Cardiac muscle cell (in vitro differentiated cells and primary cell): ENCODE measurements around the gene INS. TPM values are rescaled to one million over a fixed set of nuclear protein-coding genes. Genes with fewer than 3 reads are reported as not detected.
A peak's percentile ranks its signal among the peaks of the same experiment; 100 is the strongest.
"Not testable (repeated sequence)": the region's sequence is repeated elsewhere in the genome, so short reads cannot be mapped to it uniquely, and the experiment has no call there.

Experiments used
- DNase-seq, 2 donors: peaks; one replicate each; pipeline versions ENCODE4 v3.0.0 to v3.0.0-alpha.2; 2010 to 2017; ENCODE audit warnings: low read depth in 1 of 2, low spot score in 1 of 2
- H3K27ac ChIP-seq: fragments of 200-600 bp; sonication (generic); 2 replicates; pipeline ENCODE4 v1.5.1; 2016
- H3K27me3 ChIP-seq: fragments of 200-600 bp; sonication (generic); 2 replicates; pipeline ENCODE4 v1.6.0; 2016; ENCODE audit warnings: control low read depth
- H3K36me3 ChIP-seq: fragments of 200-600 bp; sonication (generic); 2 replicates; pipeline ENCODE4 v1.5.1; 2016; ENCODE audit warnings: control low read depth
- H3K4me1 ChIP-seq: fragments of 200-600 bp; sonication (generic); 2 replicates; pipeline ENCODE4 v1.8.1; 2017; ENCODE audit warnings: low read depth, mild to moderate bottlenecking, mixed run types
- H3K4me3 ChIP-seq: fragments of 200-600 bp; sonication (generic); 2 replicates; pipeline ENCODE4 v1.5.1; 2016; ENCODE audit warnings: mild to moderate bottlenecking
- H3K9me3 ChIP-seq: fragments of 200-600 bp; sonication (generic); 2 replicates; pipeline ENCODE4 v1.5.1; 2017; ENCODE audit warnings: low read depth, mild to moderate bottlenecking, control low read depth
- CTCF ChIP-seq: IDR thresholded peaks from 2 replicates; pipeline ENCODE4 v1.5.1; 2012; ENCODE audit warnings: low read depth, mild to moderate bottlenecking, low read length
- polyA plus RNA-seq: library from polyadenylated mRNA; unstranded; fragments of >200 nt; fragmentation: Nextera tagmentation; extraction: Ambion mirVana; gene quantifications from 2 replicates; pipeline ENCODE4 v1.2.1, GENCODE V29; 2016
- total RNA-seq: library from RNA; depleted of rRNA; stranded (reverse); fragments of >200 nt; gene quantifications from 2 replicates; pipeline ENCODE4 v1.2.3, GENCODE V29; 2016

The INS gene
- total and polyA plus RNA-seq, 2 experiments from 2014 or later = not detected

- H3K9me3 ChIP-seq = no peaks in the 10 kb centered on the region
- no peaks in the 10 kb centered on the region for H3K36me3 ChIP-seq
- peaks cover 4% of the 10 kb centered on the region for H3K4me1 ChIP-seq
- H3K4me3 ChIP-seq = no peak overlapping the region
- H3K27me3 ChIP-seq = no peaks in the 10 kb centered on the region
- DNase-seq = no peak
- no peak for TF ChIP-seq CTCF
- no peak overlapping the region for H3K27ac ChIP-seq
Observed at GRCh38 chr11:2195756-2196088, 34.7 kb upstream of the INS start.

- H3K4me1 ChIP-seq = peaks cover 4% of the 10 kb centered on the region
- peak; percentile 94 for TF ChIP-seq CTCF
- DNase-seq = peak; percentile 25 to 63
- no peak overlapping the region for H3K4me3 ChIP-seq
- no peaks in the 10 kb centered on the region for H3K36me3 ChIP-seq
- H3K9me3 ChIP-seq = no peaks in the 10 kb centered on the region
- no peak overlapping the region for H3K27ac ChIP-seq
- H3K27me3 ChIP-seq = no peaks in the 10 kb centered on the region
Observed at GRCh38 chr11:2194877-2195755, 34.1 kb upstream of the INS start.

- not testable (repeated sequence) for H3K4me3 ChIP-seq, H3K27ac ChIP-seq, H3K36me3 ChIP-seq, H3K27me3 ChIP-seq, H3K4me1 ChIP-seq, H3K9me3 ChIP-seq, DNase-seq
Observed at GRCh38 chr11:2193888-2194595, 33.0 kb upstream of the INS start.

GRCh38 chr11:2193099-2193887 is 32.3 kb upstream of the INS start:
- Histone ChIP-seq H3K4me3 (no peak overlapping the region), H3K4me1 (peaks cover 4% of the 10 kb centered on the region), H3K36me3 (no peaks in the 10 kb centered on the region), H3K27me3 (no peaks in the 10 kb centered on the region), H3K27ac (no peak overlapping the region), H3K9me3 (no peaks in the 10 kb centered on the region)
- DNase-seq = peak in 1 of 2 donors; percentile 48
- TF ChIP-seq CTCF = no peak

- Histone ChIP-seq H3K4me1 (peaks cover 4% of the 10 kb centered on the region), H3K27me3 (no peaks in the 10 kb centered on the region), H3K4me3 (no peak overlapping the region), H3K9me3 (no peaks in the 10 kb centered on the region), H3K27ac (no peak overlapping the region), H3K36me3 (no peaks in the 10 kb centered on the region)
- no peak for TF ChIP-seq CTCF
- no peak for DNase-seq
Observed at GRCh38 chr11:2192435-2192834, 31.4 kb upstream of the INS start.
